ENCODE measurements around the gene ZNF566.
A peak's percentile ranks its signal among the peaks of the same experiment; 100 is the strongest.
"Not testable (repeated sequence)": the region's sequence is repeated elsewhere in the genome, so short reads cannot be mapped to it uniquely, and the experiment has no call there.

The ZNF566 gene

GRCh38 chr19:36489118-36489919 lies at the start of gene ZNF566:
Gene ZNF566, minus strand, starts transcription at chr19:36489561. Its CDS starts 13,004 bp downstream, at chr19:36476557.
- DNase-seq (ENCODE audit: low read depth in 3 of 3), result peak; percentile 89 to 92 (median 91)

GRCh38 chr19:36528921-36529518 lies 39.7 kb upstream of the ZNF566 start:
- peak in 2 of 3 experiments; percentile 3 to 9 for DNase-seq (ENCODE audit: low read depth in 3 of 3)

GRCh38 chr19:36528194-36528920 lies 39.0 kb upstream of the ZNF566 start, which contains the start of gene ZNF260:
Gene ZNF260, minus strand, starts transcription at chr19:36528271. Its CDS starts 13,033 bp downstream, at chr19:36515238.
- peak; percentile 86 to 93 (median 89) for DNase-seq (ENCODE audit: low read depth in 3 of 3)

- no peak for DNase-seq (ENCODE audit: low read depth in 3 of 3)
These were observed 38.5 kb upstream of the ZNF566 start for GRCh38 chr19:36527873-36528193.

- DNase-seq (ENCODE audit: low read depth in 3 of 3), result no peak
These were observed 38.0 kb upstream of the ZNF566 start for GRCh38 chr19:36527341-36527740.

GRCh38 chr19:36526581-36526980 lies 37.2 kb upstream of the ZNF566 start:
- no peak for DNase-seq (ENCODE audit: low read depth in 3 of 3)

DNA sequence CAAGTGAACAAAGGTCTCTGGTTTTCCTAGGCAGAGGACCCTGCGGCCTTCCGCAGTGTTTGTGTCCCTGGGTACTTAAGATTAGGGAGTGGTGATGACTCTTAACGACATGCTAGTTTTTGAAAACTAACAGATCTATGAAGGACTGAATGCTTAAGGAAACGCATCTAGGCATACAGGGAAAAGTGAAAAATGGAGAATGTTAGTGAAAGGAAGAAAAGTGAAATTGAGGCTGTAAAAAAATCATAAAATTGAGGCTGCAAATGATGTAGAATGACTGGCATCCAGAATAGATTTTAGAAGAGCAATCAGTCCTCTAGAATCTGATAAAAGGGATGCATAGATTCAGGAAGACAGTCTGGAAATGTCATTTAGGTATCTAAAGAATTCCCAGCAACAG lies 35.3 kb upstream of the ZNF566 start:
- DNase-seq (ENCODE audit: low read depth in 3 of 3), result no peak

GRCh38 chr19:36514012-36514612 lies 24.8 kb upstream of the ZNF566 start:
- no peak for DNase-seq (ENCODE audit: low read depth in 3 of 3)

- DNase-seq (ENCODE audit: low read depth in 3 of 3), result no peak
These were observed 19.0 kb upstream of the ZNF566 start for GRCh38 chr19:36508325-36508724.

GRCh38 chr19:36501973-36502372 lies 12.6 kb upstream of the ZNF566 start:
- no peak for DNase-seq (ENCODE audit: low read depth in 3 of 3)

DNA sequence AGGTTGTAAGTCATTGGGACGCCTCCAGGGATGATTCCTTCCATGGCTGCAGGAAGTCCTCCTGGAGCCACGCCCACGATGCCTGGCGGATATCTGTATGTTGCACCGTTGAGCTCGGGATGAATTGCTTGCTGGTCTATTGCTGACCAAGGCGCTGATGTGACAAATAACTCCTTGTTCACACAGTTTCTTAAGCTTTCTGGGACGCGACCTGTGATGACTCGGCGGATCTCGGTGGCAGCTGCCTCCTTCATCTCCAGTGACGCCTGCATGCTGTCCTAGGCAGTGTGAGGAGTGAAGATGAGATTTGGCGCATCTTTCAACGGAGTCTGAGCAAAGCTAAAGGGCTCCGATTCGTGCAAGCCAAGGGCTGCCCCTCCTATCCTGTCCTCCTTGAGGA lies 7.6 kb upstream of the ZNF566 start:
- no peak for DNase-seq (ENCODE audit: low read depth in 3 of 3)

- peak in 1 of 3 experiments; percentile 12 for DNase-seq (ENCODE audit: low read depth in 3 of 3)
These were observed 3.5 kb upstream of the ZNF566 start for GRCh38 chr19:36492689-36493453.

DNA sequence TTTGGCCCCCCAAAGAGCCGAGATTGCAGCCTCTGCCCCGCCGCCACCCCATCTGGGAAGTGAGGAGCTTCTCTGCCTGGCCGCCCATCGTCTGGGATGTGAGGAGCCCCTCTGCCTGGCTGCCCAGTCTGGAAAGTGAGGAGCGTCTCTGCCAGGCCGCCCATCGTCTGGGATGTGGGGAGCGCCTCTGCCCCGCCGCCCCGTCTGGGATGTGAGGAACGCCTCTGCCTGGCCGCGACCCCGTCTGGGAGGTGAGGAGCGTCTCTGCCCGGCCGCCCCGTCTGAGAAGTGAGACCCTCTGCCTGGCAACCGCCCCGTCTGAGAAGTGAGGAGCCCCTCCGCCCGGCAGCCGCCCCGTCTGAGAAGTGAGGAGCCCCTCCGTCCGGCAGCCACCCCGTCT lies 1.5 kb upstream of the ZNF566 start:
- DNase-seq (ENCODE audit: low read depth in 3 of 3), result not testable (repeated sequence)

GRCh38 chr19:36489920-36490415 lies 607 bp upstream of the ZNF566 start:
- DNase-seq (ENCODE audit: low read depth in 3 of 3), result peak in 2 of 3 experiments; percentile 50 to 61

DNA sequence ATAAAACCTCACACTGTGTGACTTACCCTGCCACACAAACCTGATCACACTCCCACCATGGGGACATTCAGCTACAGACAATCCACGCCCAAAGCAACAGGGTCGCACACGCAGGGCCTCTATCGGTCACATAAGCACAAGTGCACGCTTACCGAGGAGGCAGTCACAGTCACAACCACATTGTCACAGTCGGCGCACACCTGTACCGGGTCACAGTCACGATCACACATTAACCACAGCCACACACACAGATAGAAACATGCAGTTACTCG lies 579 bp downstream of the ZNF566 start:
- DNase-seq (ENCODE audit: low read depth in 3 of 3), result peak; percentile 5 to 41 (median 13)

DNA sequence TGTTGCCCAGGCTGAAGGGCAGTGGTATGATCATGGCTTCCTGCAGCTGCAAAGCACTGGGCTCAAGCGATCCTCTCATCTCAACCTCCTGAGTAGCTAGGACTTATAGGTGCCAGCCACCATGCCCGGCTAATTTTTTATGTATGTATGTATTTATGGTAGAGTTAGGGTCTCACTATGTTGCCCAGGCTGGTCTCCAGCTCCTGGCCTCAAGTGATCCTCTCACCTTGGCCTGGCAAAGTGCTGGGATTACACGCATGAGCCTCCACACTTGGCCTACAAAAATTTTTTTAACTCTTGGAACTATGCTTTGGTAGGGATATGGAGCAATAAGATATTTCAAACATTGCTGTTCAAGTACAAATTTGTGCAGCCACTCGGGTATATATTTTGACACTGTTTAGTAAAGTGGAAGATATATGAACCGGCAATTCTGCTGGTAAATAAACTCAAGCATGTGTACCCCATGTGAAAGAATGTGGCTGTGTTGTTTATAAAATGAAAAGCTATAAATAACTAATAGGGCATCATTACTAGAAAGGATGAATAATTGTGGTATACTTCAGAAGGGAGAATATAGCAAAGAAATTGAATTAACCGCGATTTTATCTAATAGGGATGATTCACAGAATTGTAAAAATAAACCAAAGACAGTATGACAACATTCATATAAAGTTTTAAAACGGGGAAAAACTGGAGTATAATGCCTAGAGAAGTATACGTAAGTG lies 1.1 kb downstream of the ZNF566 start:
- DNase-seq (ENCODE audit: low read depth in 3 of 3), result no peak

DNA sequence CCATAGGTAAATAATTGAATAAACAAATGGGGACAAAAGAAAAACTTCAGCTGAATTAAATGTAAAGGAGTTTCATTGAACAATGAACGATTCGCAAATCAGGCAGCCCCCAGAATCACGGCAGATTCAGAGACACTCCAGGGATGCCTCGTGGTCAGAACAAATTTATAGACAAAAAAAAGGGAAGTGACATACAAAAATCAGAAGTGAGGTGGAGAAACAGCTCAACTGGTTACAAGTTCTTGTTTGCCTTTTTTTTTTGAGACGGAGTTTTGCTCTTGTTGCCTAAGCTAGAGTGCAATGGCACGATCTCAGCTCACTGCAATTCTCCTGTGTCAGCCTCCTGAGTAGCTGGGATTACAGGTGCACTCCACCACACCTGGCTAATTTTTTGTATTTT lies 5.7 kb downstream of the ZNF566 start:
- DNase-seq (ENCODE audit: low read depth in 3 of 3), result no peak

DNA sequence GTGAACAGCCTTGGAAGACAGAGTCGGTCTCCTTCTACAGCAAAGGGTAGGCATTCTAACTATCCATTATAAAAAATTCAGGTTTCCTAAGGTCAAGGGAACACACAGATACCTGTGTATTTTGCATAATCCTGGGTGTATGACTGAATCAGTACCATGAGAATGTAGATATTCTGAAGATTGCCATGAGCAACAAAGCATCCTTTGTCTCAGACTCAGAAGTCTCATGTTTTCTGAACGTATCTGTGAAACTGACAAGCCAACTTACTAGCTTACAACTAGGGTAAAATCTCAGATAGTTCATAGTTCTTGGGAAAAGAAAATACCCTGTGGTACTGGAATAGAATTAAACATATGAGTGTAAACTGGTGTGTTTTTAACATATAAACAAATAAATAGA lies 6.5 kb downstream of the ZNF566 start:
- no peak for DNase-seq (ENCODE audit: low read depth in 3 of 3)

GRCh38 chr19:36460046-36460445 lies 29.3 kb downstream of the ZNF566 start:
- DNase-seq (ENCODE audit: low read depth in 3 of 3), result no peak

DNA sequence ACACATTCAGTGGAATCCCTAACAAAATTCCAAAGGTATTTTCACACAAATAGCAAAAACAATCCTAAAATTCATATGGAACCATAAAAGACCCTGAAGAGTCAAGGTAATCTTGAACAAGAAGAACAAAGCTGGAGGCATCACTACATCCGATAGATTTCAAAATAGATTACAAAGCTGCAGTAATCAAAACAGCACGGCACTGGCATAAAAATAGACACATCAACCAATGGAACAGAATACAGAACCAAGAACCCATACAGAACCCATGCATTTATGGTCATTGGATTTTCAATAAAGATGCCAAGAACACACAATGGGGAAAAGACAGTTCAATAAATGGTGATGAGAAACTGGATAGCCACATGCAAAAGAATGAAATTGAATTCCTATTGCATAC lies 32.5 kb downstream of the ZNF566 start:
- DNase-seq (ENCODE audit: low read depth in 3 of 3), result no peak

All from stimulated activated CD4-positive, alpha-beta T cell treated with anti-CD3 and anti-CD28 coated beads, TNF-alpha, amount 100 ng/mL, for 24 hours (primary cell).